Measurements from ENCODE around the gene PTPRN2. TPM values are rescaled to one million over a fixed set of nuclear protein-coding genes. Genes with fewer than 3 reads are reported as not detected.

PTPRN2 gene
- total RNA-seq, 1 donor from 2014 or later, result 15.4 TPM

- no peak for TF ChIP-seq CTCF (conservative IDR thresholded peaks at IDR 0.05)
- Mint-ChIP-seq H3K9me3 (no peaks in the 10 kb centered on the region), H3K27ac (no peak overlapping the region), H3K4me3 (no peak overlapping the region), H3K4me1 (ENCODE audit: unreplicated experiment) (peaks cover 6% of the 10 kb centered on the region), H3K27me3 (no peaks in the 10 kb centered on the region), H3K36me3 (no peaks in the 10 kb centered on the region)
- DNase-seq (ENCODE audit: extremely low spot score, unreplicated experiment), result no peak
Measured at GRCh38 chr7:157576415-157576814, 1011.2 kb downstream of the PTPRN2 start.

GRCh38 chr7:157575777-157576176, 1011.8 kb downstream of the PTPRN2 start:
- Mint-ChIP-seq H3K36me3 (no peaks in the 10 kb centered on the region), H3K9me3 (no peaks in the 10 kb centered on the region), H3K27ac (no peak overlapping the region), H3K4me1 (ENCODE audit: unreplicated experiment) (peaks cover 6% of the 10 kb centered on the region), H3K27me3 (no peaks in the 10 kb centered on the region), H3K4me3 (no peak overlapping the region)
- no peak for DNase-seq (ENCODE audit: extremely low spot score, unreplicated experiment)
- TF ChIP-seq CTCF (conservative IDR thresholded peaks at IDR 0.05), result no peak

GRCh38 chr7:157574914-157575586, 1012.6 kb downstream of the PTPRN2 start:
- no peak overlapping the region for H3K27ac Mint-ChIP-seq
- H3K4me1 Mint-ChIP-seq (ENCODE audit: unreplicated experiment), result peaks cover 6% of the 10 kb centered on the region
- no peaks in the 10 kb centered on the region for H3K27me3 Mint-ChIP-seq
- no peak for TF ChIP-seq CTCF (conservative IDR thresholded peaks at IDR 0.05)
- no peaks in the 10 kb centered on the region for H3K36me3 Mint-ChIP-seq
- no peaks in the 10 kb centered on the region for H3K9me3 Mint-ChIP-seq
- no peak overlapping the region for H3K4me3 Mint-ChIP-seq
- no peak for DNase-seq (ENCODE audit: extremely low spot score, unreplicated experiment)

- Mint-ChIP-seq H3K36me3 (no peaks in the 10 kb centered on the region), H3K27ac (no peak overlapping the region), H3K27me3 (no peaks in the 10 kb centered on the region), H3K4me3 (no peak overlapping the region), H3K9me3 (no peaks in the 10 kb centered on the region), H3K4me1 (ENCODE audit: unreplicated experiment) (peaks cover 11% of the 10 kb centered on the region)
- TF ChIP-seq CTCF (conservative IDR thresholded peaks at IDR 0.05), result no peak
- no peak for DNase-seq (ENCODE audit: extremely low spot score, unreplicated experiment)
Measured at GRCh38 chr7:157574120-157574825, 1013.4 kb downstream of the PTPRN2 start.

- Mint-ChIP-seq H3K27ac (no peak overlapping the region), H3K36me3 (no peaks in the 10 kb centered on the region), H3K9me3 (no peaks in the 10 kb centered on the region), H3K27me3 (no peaks in the 10 kb centered on the region), H3K4me3 (no peak overlapping the region), H3K4me1 (ENCODE audit: unreplicated experiment) (peaks cover 21% of the 10 kb centered on the region)
- no peak for DNase-seq (ENCODE audit: extremely low spot score, unreplicated experiment)
- TF ChIP-seq CTCF (conservative IDR thresholded peaks at IDR 0.05), result no peak
Measured at GRCh38 chr7:157573244-157573643, 1014.4 kb downstream of the PTPRN2 start.

Measured in type B pancreatic cell (in vitro differentiated cells).